ENCODE measurements around the gene MOV10L1. TPM values are rescaled to one million over a fixed set of nuclear protein-coding genes. Genes with fewer than 3 reads are reported as not detected.
A peak's percentile ranks its signal among the peaks of the same experiment; 100 is the strongest.

The MOV10L1 gene
- total and polyA plus RNA-seq, 11 donors, result 0.06 to 0.63 (median 0.13) TPM; not detected in 6

DNA sequence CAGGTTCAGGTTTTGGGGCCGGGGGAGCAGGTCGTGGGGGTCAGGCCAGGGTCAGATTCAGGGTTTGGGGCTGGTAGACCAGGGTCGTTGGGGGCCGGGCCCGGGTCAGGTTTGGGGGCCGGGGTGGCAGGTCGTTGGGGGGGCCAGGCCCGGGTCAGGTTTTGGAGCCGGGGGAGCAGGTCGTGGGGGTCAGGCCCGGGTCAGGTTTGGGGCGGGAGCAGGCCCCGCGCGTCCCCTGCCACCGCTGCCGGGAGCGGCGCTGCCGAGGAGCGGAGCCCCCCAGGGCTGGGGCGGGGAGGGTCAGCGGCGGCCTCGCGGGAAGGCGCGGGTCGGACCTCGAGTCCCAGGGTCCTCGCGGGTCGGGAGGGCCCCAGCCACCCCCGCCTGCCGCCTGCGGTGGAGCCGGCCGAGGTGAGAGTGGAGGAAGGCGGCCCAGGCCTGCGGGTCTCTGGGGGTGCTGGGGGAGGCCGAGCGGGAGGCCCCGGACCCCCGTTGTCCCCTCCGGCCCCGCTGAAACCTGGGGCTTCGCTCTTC lies 96.4 kb downstream of the MOV10L1 start:
- H3K4me3 ChIP-seq, result peak overlapping the region; percentile 47 to 80 (median 68)

DNA sequence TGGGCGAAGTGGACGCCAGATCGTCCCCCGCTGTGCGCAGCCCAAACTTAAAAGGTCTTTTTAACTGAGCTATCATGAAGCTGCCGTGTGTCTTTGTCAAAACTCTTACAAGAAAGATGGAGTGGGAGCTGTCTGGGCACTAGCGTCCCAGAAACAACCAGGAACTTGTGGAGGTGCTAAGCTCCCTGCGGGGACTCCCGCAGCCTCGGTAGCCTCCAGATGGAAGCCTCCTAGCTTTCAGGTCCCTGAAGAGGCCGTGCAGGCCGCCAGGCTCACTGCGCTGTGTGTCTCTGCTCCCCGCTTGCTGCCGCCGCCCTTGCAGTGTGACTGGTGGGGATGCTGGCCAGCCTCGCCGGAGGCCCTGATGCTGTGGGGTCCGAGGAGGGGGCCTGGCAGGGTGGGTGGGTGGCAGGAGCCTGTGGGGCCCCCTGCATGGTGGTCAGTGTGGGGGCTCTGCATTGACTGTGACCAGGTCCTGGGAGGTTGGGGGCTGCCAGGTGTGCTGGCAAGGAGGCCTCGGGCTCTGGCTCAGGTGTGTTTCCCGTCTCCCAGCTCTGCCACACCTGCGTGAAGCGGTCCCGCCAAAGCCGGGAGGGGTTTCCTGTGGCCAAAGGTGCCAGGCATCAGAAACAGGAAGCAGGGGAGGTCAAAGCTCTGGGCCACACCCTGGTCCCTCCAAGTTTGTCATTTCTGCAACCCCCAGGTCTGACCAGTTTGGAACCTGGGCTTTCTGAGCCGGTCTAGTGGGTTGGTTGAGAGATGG lies 97.1 kb downstream of the MOV10L1 start:
- peak overlapping the region in 11 of 12 donors; percentile 44 to 81 (median 66) for H3K27ac ChIP-seq
- no peaks in the 10 kb centered on the region for H3K36me3 ChIP-seq
- ATAC-seq (no peak), DNase-seq (peak in 2 of 5 donors; percentile 29 to 62)
- H3K27me3 ChIP-seq, result no peaks in the 10 kb centered on the region
- intact Hi-C loops (cut with DNase I), result loop anchor here in 2 of 10 donors (10.0 kb wide), 2 partner anchors 252 to 262 kb away; no protein-coding TSS in a partner anchor
- H3K4me3 ChIP-seq, result peak overlapping the region; percentile 47 to 80 (median 68)
- TF ChIP-seq, protein P1, sequence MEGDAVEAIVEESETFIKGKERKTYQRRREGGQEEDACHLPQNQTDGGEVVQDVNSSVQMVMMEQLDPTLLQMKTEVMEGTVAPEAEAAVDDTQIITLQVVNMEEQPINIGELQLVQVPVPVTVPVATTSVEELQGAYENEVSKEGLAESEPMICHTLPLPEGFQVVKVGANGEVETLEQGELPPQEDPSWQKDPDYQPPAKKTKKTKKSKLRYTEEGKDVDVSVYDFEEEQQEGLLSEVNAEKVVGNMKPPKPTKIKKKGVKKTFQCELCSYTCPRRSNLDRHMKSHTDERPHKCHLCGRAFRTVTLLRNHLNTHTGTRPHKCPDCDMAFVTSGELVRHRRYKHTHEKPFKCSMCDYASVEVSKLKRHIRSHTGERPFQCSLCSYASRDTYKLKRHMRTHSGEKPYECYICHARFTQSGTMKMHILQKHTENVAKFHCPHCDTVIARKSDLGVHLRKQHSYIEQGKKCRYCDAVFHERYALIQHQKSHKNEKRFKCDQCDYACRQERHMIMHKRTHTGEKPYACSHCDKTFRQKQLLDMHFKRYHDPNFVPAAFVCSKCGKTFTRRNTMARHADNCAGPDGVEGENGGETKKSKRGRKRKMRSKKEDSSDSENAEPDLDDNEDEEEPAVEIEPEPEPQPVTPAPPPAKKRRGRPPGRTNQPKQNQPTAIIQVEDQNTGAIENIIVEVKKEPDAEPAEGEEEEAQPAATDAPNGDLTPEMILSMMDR (IDR thresholded peaks at IDR 0.05), result no peak
- TF ChIP-seq POLR2A (IDR thresholded peaks at IDR 0.05), result no peak
- WGBS, 4 donors, result 42 to 59% (median 53%) methylated on average over 16 to 26 of the region's 26 CpGs
- H3K9me3 ChIP-seq, result no peaks in the 10 kb centered on the region
- peaks cover 8 to 78% (median 57%) of the 10 kb centered on the region in 12 donors for H3K4me1 ChIP-seq

More for the DNA sequence above, 96.4 kb downstream of the MOV10L1 start:
- H3K4me1 ChIP-seq, result peaks cover 8 to 74% (median 53%) of the 10 kb centered on the region in 12 donors
- H3K27ac ChIP-seq, result peak overlapping the region in 11 of 12 donors; percentile 44 to 81 (median 66)
- H3K27me3 ChIP-seq, result no peaks in the 10 kb centered on the region
- 0 to 2% (median 2%) methylated on average over 17 to 47 of the region's 47 CpGs for WGBS, 4 donors
- H3K9me3 ChIP-seq, result no peaks in the 10 kb centered on the region
- no peak for ATAC-seq
- intact Hi-C loops (cut with DNase I), result loop anchor here in 2 of 10 donors (10.0 kb wide), 2 partner anchors 251 to 261 kb away; no protein-coding TSS in a partner anchor
- no peaks in the 10 kb centered on the region for H3K36me3 ChIP-seq
- no peak for TF ChIP-seq POLR2A (IDR thresholded peaks at IDR 0.05)
- TF ChIP-seq, protein P1 (IDR thresholded peaks at IDR 0.05), result no peak
- DNase-seq, result peak in 2 of 5 donors; percentile 51 to 72

DNA sequence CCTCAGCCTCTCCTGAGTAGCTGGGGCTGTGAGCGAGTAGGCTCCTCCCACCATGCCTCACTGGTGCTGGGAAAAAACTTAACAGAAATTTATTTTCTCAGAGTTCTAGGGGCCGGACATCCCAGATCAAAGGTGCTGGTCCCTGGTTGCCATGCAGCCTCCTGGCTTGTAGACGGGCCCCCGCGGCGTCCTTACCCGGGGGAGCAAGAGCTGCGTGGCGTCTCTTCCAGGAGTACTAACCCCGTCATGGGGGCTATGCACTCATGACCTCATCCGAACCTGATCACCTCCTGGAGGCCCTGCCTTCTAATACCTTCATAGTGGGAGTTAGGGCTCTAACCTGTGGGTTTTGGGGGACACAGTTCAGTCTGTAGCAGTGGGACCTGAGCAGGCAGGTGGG lies 98.5 kb downstream of the MOV10L1 start:
- intact Hi-C loops (cut with DNase I), result loop anchor here in 2 of 10 donors (10.0 kb wide), 2 partner anchors 254 to 264 kb away; no protein-coding TSS in a partner anchor

More for the DNA sequence above, 98.5 kb downstream of the MOV10L1 start:
- 93 to 98% (median 96%) methylated on average over 11 of the region's 11 CpGs for WGBS, 4 donors
- Histone ChIP-seq H3K4me1 (peaks cover 8 to 89% (median 57%) of the 10 kb centered on the region in 12 donors), H3K9me3 (no peaks in the 10 kb centered on the region), H3K27ac (peak overlapping the region in 1 of 12 donors; percentile 94), H3K36me3 (peaks cover 0 to 5% (median 0%) of the 10 kb centered on the region in 9 donors), H3K4me3 (no peak overlapping the region), H3K27me3 (no peaks in the 10 kb centered on the region)
- no peak for ATAC-seq
- peak in 3 of 5 donors; percentile 21 to 37 (median 25) for DNase-seq
- TF ChIP-seq, protein P1 (IDR thresholded peaks at IDR 0.05), result no peak
- no peak for TF ChIP-seq POLR2A (IDR thresholded peaks at IDR 0.05)

Data from heart left ventricle (tissue), 16 donors.